HG03565 (cell line): Measurements from ENCODE around the gene NPAT.

Experiments
- ATAC-seq: cut with Tn5 transposase; IDR thresholded peaks from one replicate; pipeline ENCODE4 v1.9.1; 2021; ENCODE audit warnings: mild to moderate bottlenecking, moderate library complexity; ENCODE audit not compliant: unreplicated experiment

Gene NPAT

GRCh38 chr11:108222574-108223347, at the start of gene NPAT, which contains the start of gene ATM:
TSS of gene NPAT (minus strand) at chr11:108222638. CDS start at chr11:108222536, 102 bp downstream.
TSS of gene ATM (plus strand) at chr11:108223067. CDS start at chr11:108227625, 4,558 bp downstream.
- peak; percentile 70 for ATAC-seq

- no peak for ATAC-seq
Measured at GRCh38 chr11:108269583-108269982, 47.1 kb upstream of the NPAT start.

GRCh38 chr11:108253176-108253575, 30.7 kb upstream of the NPAT start:
- ATAC-seq: no peak

GRCh38 chr11:108246885-108247284, 24.4 kb upstream of the NPAT start:
- no peak for ATAC-seq

- no peak for ATAC-seq
Measured at GRCh38 chr11:108246308-108246707, 23.9 kb upstream of the NPAT start.

DNA sequence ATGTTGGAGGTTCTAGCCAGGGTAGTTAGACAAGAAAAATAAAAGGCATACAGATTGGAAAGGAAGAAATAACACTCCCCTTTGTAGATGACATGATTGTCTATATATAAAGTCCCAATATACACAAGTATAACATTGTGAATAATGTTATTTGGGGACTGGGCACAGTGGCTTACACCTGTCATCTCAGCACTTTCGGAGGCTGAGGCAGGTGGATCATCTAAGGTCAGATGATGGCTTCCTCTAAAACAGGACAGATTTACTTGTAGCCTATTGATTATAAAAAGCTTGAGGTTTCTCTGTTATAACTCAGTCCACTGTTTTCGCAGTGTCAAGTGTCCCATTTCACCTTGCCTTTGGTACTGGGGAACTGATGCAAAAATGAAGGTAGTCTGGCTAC, 20.0 kb upstream of the NPAT start:
- no peak for ATAC-seq

- no peak for ATAC-seq
Measured at GRCh38 chr11:108241330-108242037, 19.0 kb upstream of the NPAT start.

- ATAC-seq: no peak
Measured at GRCh38 chr11:108239076-108239475, 16.6 kb upstream of the NPAT start.

DNA sequence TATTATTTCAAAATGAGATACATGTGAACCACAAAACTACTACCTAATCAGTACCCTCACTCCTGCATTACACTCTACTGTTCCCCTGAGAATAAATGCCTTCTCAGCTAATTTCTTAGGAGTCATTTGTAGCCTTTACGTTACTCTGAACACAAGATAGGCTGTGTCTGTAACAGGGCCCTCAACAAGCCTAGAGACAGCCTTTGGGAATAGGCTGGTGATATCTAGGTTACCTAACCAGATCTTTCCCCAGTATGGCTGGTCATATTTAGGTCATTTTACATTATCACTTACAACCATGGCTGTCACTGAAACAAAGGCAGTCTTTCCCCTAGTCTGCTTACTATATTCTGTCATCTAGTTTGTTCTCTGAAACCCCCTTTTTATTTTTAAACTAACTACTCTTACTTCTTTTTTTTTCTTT, 14.6 kb upstream of the NPAT start:
- ATAC-seq: peak; percentile 38

DNA sequence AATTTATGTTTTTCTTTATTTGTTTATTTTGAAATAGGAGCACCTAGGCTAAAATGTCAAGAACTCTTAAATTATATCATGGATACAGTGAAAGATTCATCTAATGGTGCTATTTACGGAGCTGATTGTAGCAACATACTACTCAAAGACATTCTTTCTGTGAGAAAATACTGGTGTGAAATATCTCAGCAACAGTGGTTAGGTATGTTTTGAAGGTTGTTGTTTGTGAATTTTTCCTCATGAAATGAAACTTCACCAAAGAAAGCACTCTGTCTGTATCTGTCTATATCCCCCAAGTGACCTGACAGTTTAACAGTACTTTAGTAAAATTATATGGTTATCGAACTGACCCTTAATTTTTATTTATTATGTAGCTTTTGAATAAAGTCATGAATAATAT, 13.2 kb upstream of the NPAT start:
- ATAC-seq: no peak

- ATAC-seq: no peak
Measured at GRCh38 chr11:108235192-108235591, 12.8 kb upstream of the NPAT start.

DNA sequence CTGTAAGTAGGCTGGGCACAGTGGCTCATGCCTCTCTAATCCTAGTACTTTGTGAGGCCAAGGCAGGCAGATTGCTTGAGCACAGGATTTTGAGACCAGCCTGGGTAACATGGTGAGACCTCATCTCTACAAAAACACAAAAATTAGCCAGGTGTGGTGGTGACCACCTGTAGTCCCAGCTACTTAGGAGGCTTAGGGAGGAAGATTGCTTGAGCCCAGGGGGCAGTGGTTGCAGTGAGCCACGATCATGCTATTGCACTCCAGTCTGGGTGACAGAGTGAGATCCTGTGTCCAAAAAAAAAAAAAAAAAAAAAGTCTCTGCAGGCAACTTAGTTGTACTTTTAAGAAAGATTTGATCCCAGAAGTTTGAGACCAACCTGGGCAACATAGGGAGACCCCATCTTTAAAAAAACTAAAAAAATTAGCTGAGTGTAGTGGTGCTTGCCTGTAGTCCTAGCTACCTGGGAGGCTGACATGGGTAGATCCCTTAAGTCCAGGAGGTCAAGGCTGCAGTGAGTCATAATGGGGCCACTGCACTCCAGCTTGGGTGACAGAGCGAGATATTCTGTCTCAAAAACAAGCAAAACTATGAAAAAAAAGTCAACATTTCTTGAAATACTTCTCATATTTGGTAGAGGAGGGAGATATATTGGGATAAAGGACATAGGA, 11.0 kb upstream of the NPAT start:
- ATAC-seq: no peak

GRCh38 chr11:108228251-108228650, 5.8 kb upstream of the NPAT start:
- ATAC-seq: no peak

- ATAC-seq: no peak
Measured at GRCh38 chr11:108226036-108226435, 3.6 kb upstream of the NPAT start.

DNA sequence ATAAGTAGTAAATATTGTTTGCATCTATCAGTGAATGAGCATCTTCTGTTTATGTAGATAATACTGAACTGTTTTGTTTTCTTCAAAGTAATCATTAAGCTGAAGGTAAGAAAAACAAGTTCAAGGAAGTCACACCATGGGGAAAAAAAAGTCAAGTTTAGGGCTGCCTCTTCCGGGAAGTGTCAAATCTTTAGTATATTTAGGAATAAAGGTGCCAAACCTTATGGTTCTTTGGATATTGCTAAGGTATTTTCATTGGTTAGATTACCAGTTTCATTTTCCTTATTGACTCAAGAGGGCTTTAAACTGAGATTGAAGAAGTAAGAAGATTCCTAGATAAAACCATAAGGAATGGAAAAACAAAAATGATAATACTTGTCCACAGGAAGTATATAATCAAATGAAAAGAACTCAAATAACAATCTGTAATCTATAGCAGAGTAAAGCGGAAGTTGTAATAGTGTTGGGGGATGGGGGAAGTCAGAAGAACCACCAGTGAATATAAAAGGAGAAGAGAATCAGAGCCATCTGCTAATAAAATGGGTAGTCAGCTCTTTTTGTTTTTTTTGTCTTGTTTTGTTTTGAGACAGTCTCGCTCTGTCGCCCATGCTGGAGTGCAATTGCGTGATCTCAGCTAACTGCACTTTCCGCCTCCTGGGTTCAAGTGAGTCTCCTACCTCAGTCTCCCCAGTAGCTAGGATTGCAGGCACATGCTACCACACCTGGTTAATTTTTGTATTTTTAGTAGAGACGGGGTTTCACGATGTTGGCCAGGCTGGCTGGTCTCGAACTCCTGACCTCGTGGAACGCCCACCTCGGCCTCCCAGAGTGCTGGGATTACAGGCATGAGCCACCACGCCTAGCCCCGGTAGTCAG, 2.7 kb upstream of the NPAT start:
- ATAC-seq: no peak

GRCh38 chr11:108224366-108224765, 1.9 kb upstream of the NPAT start:
- no peak for ATAC-seq

DNA sequence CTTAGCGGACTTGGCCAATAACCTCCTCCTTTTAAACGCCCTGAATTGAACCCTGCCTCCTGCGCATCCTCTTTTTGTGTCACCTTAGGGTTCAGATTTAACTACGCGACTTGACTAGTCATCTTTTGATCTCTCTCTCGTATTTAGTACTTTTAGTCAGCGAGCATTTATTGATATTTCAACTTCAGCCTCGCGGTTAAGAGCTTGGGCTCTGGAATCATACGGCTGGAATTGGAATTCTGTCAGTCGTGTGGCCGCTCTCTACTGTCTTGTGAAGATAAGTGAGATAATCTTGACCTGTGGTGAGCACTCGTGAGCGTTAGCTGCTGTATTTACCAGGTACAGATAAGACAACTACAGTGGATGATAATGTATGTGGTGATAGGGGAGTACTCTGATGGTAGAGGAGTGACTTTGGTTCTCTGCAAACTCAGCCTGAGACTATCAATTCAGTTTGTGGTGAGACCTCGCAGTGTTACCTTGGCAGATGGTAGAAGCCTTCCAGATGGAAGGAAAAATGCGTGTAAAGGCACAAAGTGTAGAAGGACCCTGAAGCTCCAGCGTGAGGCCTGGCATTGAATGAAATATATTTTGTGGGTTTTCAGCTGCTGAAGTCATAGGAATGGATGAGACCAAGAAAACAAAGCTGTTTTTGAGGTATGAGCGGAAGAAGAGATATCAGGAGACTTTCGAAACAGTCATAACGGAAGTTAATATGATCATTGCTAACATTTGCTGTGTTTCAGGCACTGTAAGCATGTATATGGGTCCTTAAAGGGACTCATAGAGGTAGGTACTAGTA, 1.1 kb upstream of the NPAT start:
- peak; percentile 24 for ATAC-seq

DNA sequence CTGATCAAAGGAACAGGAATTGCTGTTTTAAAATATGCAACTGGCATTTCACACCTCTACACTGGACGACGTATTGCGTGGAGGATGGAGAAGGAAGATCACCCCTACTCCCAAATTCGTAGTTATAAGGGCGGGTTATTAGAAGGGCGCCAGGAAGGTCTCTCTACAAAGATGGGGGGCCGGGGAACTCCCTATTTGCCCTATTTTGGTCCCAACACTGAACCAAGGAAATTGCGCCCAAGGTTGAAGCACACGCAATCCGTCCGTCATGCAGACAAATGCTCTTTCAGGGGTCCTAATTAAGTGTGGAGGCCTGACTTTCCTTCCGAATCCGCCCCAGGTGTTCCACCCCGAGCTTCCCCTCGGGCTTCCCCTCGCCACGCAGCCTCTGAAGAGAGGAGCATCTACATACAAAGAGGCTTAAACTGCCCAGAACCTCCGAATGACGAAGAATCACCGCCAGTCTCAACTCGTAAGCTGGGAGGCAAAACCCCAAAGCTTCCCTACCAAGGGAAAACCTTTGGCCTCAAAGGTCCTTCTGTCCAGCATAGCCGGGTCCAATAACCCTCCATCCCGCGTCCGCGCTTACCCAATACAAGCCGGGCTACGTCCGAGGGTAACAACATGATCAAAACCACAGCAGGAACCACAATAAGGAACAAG, 396 bp downstream of the NPAT start:
- no peak for ATAC-seq

DNA sequence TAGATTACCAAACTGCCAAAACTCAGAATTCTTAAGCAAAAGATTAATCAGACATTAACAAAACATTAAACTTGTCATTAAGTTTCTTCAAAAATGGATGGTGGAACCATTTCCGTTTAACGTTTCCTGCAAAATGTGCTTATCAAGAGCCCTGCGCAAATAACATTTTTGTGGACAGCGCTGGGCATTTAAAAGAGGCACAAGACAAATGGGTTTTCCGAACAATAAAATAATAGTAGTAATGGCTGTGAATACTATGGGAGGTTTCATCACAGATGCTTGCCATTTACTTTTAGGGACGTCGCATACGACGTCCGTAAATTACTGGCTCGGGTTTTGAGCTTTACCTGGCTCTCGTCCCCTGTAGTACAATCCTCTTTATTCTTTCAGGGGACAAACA, 1.1 kb downstream of the NPAT start:
- no peak for ATAC-seq
